Measurements from ENCODE around the gene FGFR3. TPM values are rescaled to one million over a fixed set of nuclear protein-coding genes. Genes with fewer than 3 reads are reported as not detected.

Gene FGFR3
- total and polyA plus RNA-seq, 2 of the 8 experiments (the other 6 are each of a cell fraction or from before 2014, with no cell fraction given), result 9.0 to 19.5 TPM

GRCh38 chr4:1799387-1800375, 6.6 kb downstream of the FGFR3 start:
- peaks cover 0 to 5% (median 3%) of the 10 kb centered on the region in 4 experiments; a peak in 6 of 7 replicates for H3K4me1 ChIP-seq (replicated peaks in 1 of 4; ENCODE audit: control insufficient read depth in 3 of 4, insufficient read depth in 4 of 4, low read length in 3 of 4)
- H2BK5ac ChIP-seq (ENCODE audit: low read depth, low read length), result no peak overlapping the region
- ChIA-PET CTCF (ENCODE audit: partially characterized antibody) (interaction anchor here (0.9 to 71.2 kb wide), 6 partner anchors 9 to 101 kb away, joined by 3 to 2507 read pairs (median 4); no protein-coding TSS in a partner anchor), POLR2A (ENCODE audit: partially characterized antibody) (interaction anchor here (1.0 to 2.1 kb wide), 3 partner anchors 38 to 54 kb away, joined by 3 to 6 read pairs (median 3); no protein-coding TSS in a partner anchor)
- H3K23ac ChIP-seq (ENCODE audit: insufficient read length), result no peak overlapping the region
- peaks cover 9 to 12% of the 10 kb centered on the region in 2 experiments for H4K20me1 ChIP-seq (replicated peaks in 1 of 2; ENCODE audit: control insufficient read depth in 1 of 2, insufficient read depth in 2 of 2, low read length in 2 of 2)
- H2BK12ac ChIP-seq (ENCODE audit: low read depth, low read length), result no peak overlapping the region
- no peak overlapping the region for H3K27ac ChIP-seq (ENCODE audit: low read depth, low read length)
- no peak overlapping the region for H2BK120ac ChIP-seq (replicated peaks; ENCODE audit: low read depth, low read length)
- H2BK20ac ChIP-seq (ENCODE audit: low read length), result no peak overlapping the region
- no peak overlapping the region for H3K14ac ChIP-seq (ENCODE audit: insufficient read length)
- no peak for DNase-seq (ENCODE audit: low read depth in 1 of 2, low spot score in 2 of 2)
- no peak overlapping the region for H3K18ac ChIP-seq (ENCODE audit: extremely low read depth, low read length)
- no peak overlapping the region for H2AK5ac ChIP-seq (ENCODE audit: low read depth, low read length)
- H3K23me2 ChIP-seq (ENCODE audit: low read depth, low read length), result peaks cover 3% of the 10 kb centered on the region; the same call in 1 of the 2 replicates
- no peak overlapping the region for H2AFZ ChIP-seq (ENCODE audit: low read length)
- peaks cover 0 to 13% (median 9%) of the 10 kb centered on the region in 4 experiments; a peak in 5 of 7 replicates for H3K27me3 ChIP-seq (replicated peaks in 1 of 4; ENCODE audit: control insufficient read depth in 3 of 4, extremely low read depth in 1 of 4, insufficient read depth in 3 of 4, low read length in 3 of 4)
- 94% methylated on average over 30 of the region's 41 CpGs; no CpG with 5 or more reads in 1 of the 2 experiments for WGBS, 2 experiments (ENCODE audit: extremely low coverage in 1 of 2, insufficient coverage in 1 of 2, insufficient read length in 1 of 2, insufficient replicate concordance in 2 of 2, low coverage in 1 of 2, low lambda C conversion rate in 2 of 2, missing lambda C conversion rate in 1 of 2)
- TF ChIP-seq SAP30 (IDR thresholded peaks at IDR 0.05; ENCODE audit: insufficient read depth, insufficient replicate concordance, low read length) (no peak), SRF (IDR thresholded peaks at IDR 0.05; ENCODE audit: low read depth, low read length) (no peak), POLR2AphosphoS5 (IDR thresholded peaks at IDR 0.05; ENCODE audit: low read depth, low read length) (no peak), TAF1 (IDR thresholded peaks at IDR 0.05; ENCODE audit: low read depth, low read length) (no peak), BCL11A (IDR thresholded peaks at IDR 0.05; ENCODE audit: low read depth in 2 of 2, low read length in 2 of 2) (no peak)
- H3K4ac ChIP-seq (replicated peaks; ENCODE audit: insufficient read length, low read depth, low read length), result no peak overlapping the region
- FAIRE-seq, result no peak
- H3K9me3 ChIP-seq (ENCODE audit: insufficient read depth in 2 of 2, low read depth in 1 of 2, low read length in 1 of 2), result no peaks in the 10 kb centered on the region
- no peak overlapping the region for H2BK15ac ChIP-seq (ENCODE audit: low read length)
- H3K56ac ChIP-seq (replicated peaks; ENCODE audit: insufficient read length, low read depth, low read length), result no peak overlapping the region
- H3K4me2 ChIP-seq (ENCODE audit: insufficient read depth in 1 of 2, low read depth in 2 of 2, low read length in 2 of 2), result no peak overlapping the region
- H4K91ac ChIP-seq (replicated peaks; ENCODE audit: insufficient read length, low read length), result no peak overlapping the region
- H4K8ac ChIP-seq (ENCODE audit: extremely low read depth, insufficient read depth, low read length), result no peak overlapping the region
- peaks cover 0 to 5% of the 10 kb centered on the region in 2 experiments; a peak in 1 of 4 replicates for H3K79me2 ChIP-seq (ENCODE audit: control insufficient read depth in 1 of 2, insufficient read depth in 2 of 2, low read length in 2 of 2)
- peaks cover 0 to 25% (median 11%) of the 10 kb centered on the region in 4 experiments; a peak in 4 of 8 replicates for H3K36me3 ChIP-seq (ENCODE audit: control insufficient read depth in 2 of 4, insufficient read depth in 4 of 4, low read length in 3 of 4)
- H3K79me1 ChIP-seq (ENCODE audit: low read depth, low read length), result peaks cover 10% of the 10 kb centered on the region; the same call in 1 of the 2 replicates
- no peak overlapping the region for H4K5ac ChIP-seq (ENCODE audit: insufficient read length, low read depth, low read length)
- no peak overlapping the region for H3K9ac ChIP-seq (replicated peaks in 1 of 4; ENCODE audit: extremely low read depth in 1 of 4, low read depth in 3 of 4, low read length in 3 of 4)
- no peak overlapping the region for H3K4me3 ChIP-seq (ENCODE audit: extremely low read depth in 1 of 4, insufficient read depth in 2 of 4, low read depth in 3 of 4, low read length in 4 of 4)

All from H1 (cell line).